ENCODE results near the gene SKIC8. TPM values are rescaled to one million over a fixed set of nuclear protein-coding genes. Genes with fewer than 3 reads are reported as not detected.

SKIC8 gene
- total and polyA plus RNA-seq, 2 donors from 2014 or later, result 48.5 to 87.4 TPM

DNA sequence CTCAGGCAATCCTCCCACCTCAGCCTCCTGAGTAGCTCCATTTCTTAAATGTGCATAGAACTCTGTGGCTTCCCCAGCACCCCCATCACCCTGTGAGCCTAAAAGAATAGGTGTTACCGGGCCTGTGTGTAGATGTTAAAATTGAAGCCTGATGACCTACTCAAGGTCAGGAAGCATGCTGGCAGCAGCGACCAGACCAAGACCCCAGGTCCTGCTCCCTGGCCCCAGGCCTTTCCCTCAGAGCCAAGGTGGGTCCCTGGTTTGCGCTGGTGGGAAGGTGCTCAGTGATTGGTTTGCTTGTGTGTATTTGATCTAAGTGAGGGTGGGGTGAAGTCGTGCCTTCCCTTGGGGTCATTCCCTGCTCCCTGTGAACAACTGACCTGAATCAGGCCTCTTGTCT is 22.4 kb upstream of the SKIC8 start:
- FAIRE-seq, result no peak
- Histone ChIP-seq H3K27ac (ENCODE audit: low read depth in 2 of 2, low read length in 2 of 2) (no peak overlapping the region), H3K27me3 (ENCODE audit: control insufficient read depth, insufficient read depth, low read length) (no peaks in the 10 kb centered on the region), H3K9me3 (ENCODE audit: control insufficient read depth in 2 of 3, insufficient read depth in 1 of 3, low read length in 3 of 3) (no peaks in the 10 kb centered on the region), H3K9ac (ENCODE audit: low read length in 3 of 3) (no peak overlapping the region), H3K4me3 (ENCODE audit: low read length in 3 of 3) (no peak overlapping the region), H3K4me1 (ENCODE audit: control insufficient read depth in 2 of 3, insufficient read depth in 2 of 3, low read depth in 1 of 3, low read length in 3 of 3) (peaks cover 0 to 3% (median 0%) of the 10 kb centered on the region in 3 donors), H3K36me3 (ENCODE audit: control insufficient read depth in 2 of 3, insufficient read depth in 3 of 3, low read length in 3 of 3) (no peaks in the 10 kb centered on the region)
- TF ChIP-seq, protein P1, sequence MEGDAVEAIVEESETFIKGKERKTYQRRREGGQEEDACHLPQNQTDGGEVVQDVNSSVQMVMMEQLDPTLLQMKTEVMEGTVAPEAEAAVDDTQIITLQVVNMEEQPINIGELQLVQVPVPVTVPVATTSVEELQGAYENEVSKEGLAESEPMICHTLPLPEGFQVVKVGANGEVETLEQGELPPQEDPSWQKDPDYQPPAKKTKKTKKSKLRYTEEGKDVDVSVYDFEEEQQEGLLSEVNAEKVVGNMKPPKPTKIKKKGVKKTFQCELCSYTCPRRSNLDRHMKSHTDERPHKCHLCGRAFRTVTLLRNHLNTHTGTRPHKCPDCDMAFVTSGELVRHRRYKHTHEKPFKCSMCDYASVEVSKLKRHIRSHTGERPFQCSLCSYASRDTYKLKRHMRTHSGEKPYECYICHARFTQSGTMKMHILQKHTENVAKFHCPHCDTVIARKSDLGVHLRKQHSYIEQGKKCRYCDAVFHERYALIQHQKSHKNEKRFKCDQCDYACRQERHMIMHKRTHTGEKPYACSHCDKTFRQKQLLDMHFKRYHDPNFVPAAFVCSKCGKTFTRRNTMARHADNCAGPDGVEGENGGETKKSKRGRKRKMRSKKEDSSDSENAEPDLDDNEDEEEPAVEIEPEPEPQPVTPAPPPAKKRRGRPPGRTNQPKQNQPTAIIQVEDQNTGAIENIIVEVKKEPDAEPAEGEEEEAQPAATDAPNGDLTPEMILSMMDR (IDR thresholded peaks at IDR 0.05; ENCODE audit: borderline replicate concordance, extremely low read depth, insufficient read depth), result no peak
- intact Hi-C loops (cut with DNase I), result no loop called here
- DNase-seq, result peak in 1 of 5 donors; percentile 29

- Histone ChIP-seq H3K9me3 (ENCODE audit: control insufficient read depth in 2 of 3, insufficient read depth in 1 of 3, low read length in 3 of 3) (no peaks in the 10 kb centered on the region), H3K4me1 (ENCODE audit: control insufficient read depth in 2 of 3, insufficient read depth in 2 of 3, low read depth in 1 of 3, low read length in 3 of 3) (peaks cover 0 to 3% (median 0%) of the 10 kb centered on the region in 3 donors), H3K27me3 (ENCODE audit: control insufficient read depth, insufficient read depth, low read length) (no peaks in the 10 kb centered on the region), H3K9ac (ENCODE audit: low read length in 3 of 3) (no peak overlapping the region), H3K4me3 (ENCODE audit: low read length in 3 of 3) (no peak overlapping the region), H3K36me3 (ENCODE audit: control insufficient read depth in 2 of 3, insufficient read depth in 3 of 3, low read length in 3 of 3) (no peaks in the 10 kb centered on the region), H3K27ac (ENCODE audit: low read depth in 2 of 2, low read length in 2 of 2) (no peak overlapping the region)
- TF ChIP-seq, protein P1 (IDR thresholded peaks at IDR 0.05; ENCODE audit: borderline replicate concordance, extremely low read depth, insufficient read depth), result no peak
- intact Hi-C loops (cut with DNase I), result no loop called here
- DNase-seq (peak in 2 of 5 donors; percentile 30 to 50), FAIRE-seq (no peak)
These were observed 21.7 kb upstream of the SKIC8 start for GRCh38 chr15:78321041-78321570.

- H3K9ac ChIP-seq (ENCODE audit: low read length in 3 of 3), result no peak overlapping the region
- FAIRE-seq (no peak), DNase-seq (peak in 1 of 5 donors; percentile 24)
- no peak overlapping the region for H3K4me3 ChIP-seq (ENCODE audit: low read length in 3 of 3)
- TF ChIP-seq, protein P1 (IDR thresholded peaks at IDR 0.05; ENCODE audit: borderline replicate concordance, extremely low read depth, insufficient read depth), result no peak
- H3K27ac ChIP-seq (ENCODE audit: low read depth in 2 of 2, low read length in 2 of 2), result no peak overlapping the region
- intact Hi-C loops (cut with DNase I), result no loop called here
- no peaks in the 10 kb centered on the region for H3K27me3 ChIP-seq (ENCODE audit: control insufficient read depth, insufficient read depth, low read length)
- peaks cover 0 to 3% (median 0%) of the 10 kb centered on the region in 3 donors for H3K4me1 ChIP-seq (ENCODE audit: control insufficient read depth in 2 of 3, insufficient read depth in 2 of 3, low read depth in 1 of 3, low read length in 3 of 3)
- no peaks in the 10 kb centered on the region for H3K9me3 ChIP-seq (ENCODE audit: control insufficient read depth in 2 of 3, insufficient read depth in 1 of 3, low read length in 3 of 3)
- H3K36me3 ChIP-seq (ENCODE audit: control insufficient read depth in 2 of 3, insufficient read depth in 3 of 3, low read length in 3 of 3), result no peaks in the 10 kb centered on the region
These were observed 20.8 kb upstream of the SKIC8 start for GRCh38 chr15:78320183-78320582.

- TF ChIP-seq, protein P1 (IDR thresholded peaks at IDR 0.05; ENCODE audit: borderline replicate concordance, extremely low read depth, insufficient read depth), result no peak
- Histone ChIP-seq H3K4me3 (ENCODE audit: low read length in 3 of 3) (no peak overlapping the region), H3K9me3 (ENCODE audit: control insufficient read depth in 2 of 3, insufficient read depth in 1 of 3, low read length in 3 of 3) (no peaks in the 10 kb centered on the region), H3K27me3 (ENCODE audit: control insufficient read depth, insufficient read depth, low read length) (no peaks in the 10 kb centered on the region), H3K27ac (ENCODE audit: low read depth in 2 of 2, low read length in 2 of 2) (no peak overlapping the region), H3K9ac (ENCODE audit: low read length in 3 of 3) (no peak overlapping the region), H3K36me3 (ENCODE audit: control insufficient read depth in 2 of 3, insufficient read depth in 3 of 3, low read length in 3 of 3) (no peaks in the 10 kb centered on the region), H3K4me1 (ENCODE audit: control insufficient read depth in 2 of 3, insufficient read depth in 2 of 3, low read depth in 1 of 3, low read length in 3 of 3) (peaks cover 0 to 3% (median 0%) of the 10 kb centered on the region in 3 donors)
- DNase-seq (peak in 1 of 5 donors; percentile 61), FAIRE-seq (no peak)
- intact Hi-C loops (cut with DNase I), result no loop called here
These were observed 20.2 kb upstream of the SKIC8 start for GRCh38 chr15:78319588-78319987.
